Ovary (tissue), 9 donors: ENCODE results near the gene NUCB2. TPM values are rescaled to one million over a fixed set of nuclear protein-coding genes. Genes with fewer than 3 reads are reported as not detected.

Source experiments
- DNase-seq, 5 donors: peaks; one replicate each; pipeline ENCODE4 v3.0.0-alpha.2; 2019 to 2020
- H3K27ac ChIP-seq, 2 donors: fragments of 200-600 bp; one replicate each; pipeline versions ENCODE4 v1.5.1 to v1.8.0; 2019 to 2022
- H3K27me3 ChIP-seq: fragments of 200-600 bp; one replicate; pipeline ENCODE4 v1.8.0; 2022
- H3K36me3 ChIP-seq: fragments of 200-600 bp; sonication (generic); one replicate; pipeline ENCODE4 v1.5.1; 2019
- H3K4me1 ChIP-seq: one replicate; pipeline ENCODE4 v1.8.1; 2013; ENCODE audit warnings: mild to moderate bottlenecking, moderate library complexity; ENCODE audit not compliant: insufficient read depth
- H3K4me3 ChIP-seq: fragments of 200-600 bp; sonication (generic); one replicate; pipeline ENCODE4 v1.5.1; 2017
- H3K9me3 ChIP-seq, 2 donors: fragments of 200-600 bp in 1 of 2; sonication (generic) in 1 of 2; one replicate each; pipeline versions ENCODE4 v1.5.1 to v1.8.1; 2013 to 2019; ENCODE audit warnings: mild to moderate bottlenecking in 1 of 2, moderate library complexity in 1 of 2
- EP300 ChIP-seq: sonication (generic); formaldehyde crosslinking; IDR thresholded peaks from one replicate; pipeline ENCODE4 v1.6.1; 2017; ENCODE audit warnings: antibody characterized with exemption
- POLR2A ChIP-seq: fragments of 450-650 bp; IDR thresholded peaks from one replicate; pipeline ENCODE4 v1.6.1; 2017; ENCODE audit warnings: antibody characterized with exemption, mild to moderate bottlenecking, moderate library complexity
- WGBS, 3 donors: extraction: QIAGEN DNeasy Blood & Tissue Kit in 1 of 3; methylation state at CpG; one replicate each; pipeline versions ENCODE4 v1.1.5 to v1.1.7; 2013 to 2017; 5-methylcytosine and 5-hydroxymethylcytosine counted together
- intact Hi-C, 4 donors: fragments of 100-400 bp; cut with DNase I; formaldehyde crosslinking; loops; one replicate each; pipeline versions ENCODE4 v1.11.0 to v1.15.1; 2022 to 2023
- polyA plus RNA-seq, 2 donors: library from polyadenylated mRNA; stranded (reverse); fragments of 200-250 nt in 1 of 2; fragments of 350-450 nt in 1 of 2; fragmentation: Illumina TruSeq in 1 of 2; extraction: RNeasy Lipid Tissue Mini Kit (QIAGEN cat#74804) in 1 of 2; gene quantifications; one replicate each; pipeline ENCODE4 v1.2.3, GENCODE V29; 2013 to 2014
- total RNA-seq, 7 donors: library from RNA; depleted of rRNA in 2 of 7; stranded (reverse); fragments of >200 nt in 2 of 7; fragmentation: NEBNext Ultra II Directional in 3 of 7; extraction: Animal tissue kit (Norgen Biotek cat#: 25700) in 3 of 7; gene quantifications; one replicate each; pipeline versions ENCODE4 v1.1.0 to v1.2.4, GENCODE V29; 2016 to 2023
- TF ChIP-seq, protein P1 (sequence below), 3 donors: fragments of 450-650 bp in 2 of 3; fragments of 200-600 bp in 1 of 3; IDR thresholded peaks; one replicate each; pipeline versions ENCODE4 v1.5.1 to v1.8.0; 2016 to 2022; ENCODE audit warnings: antibody characterized with exemption in 3 of 3, mild to moderate bottlenecking in 1 of 3
- donor health status: DM: no; HTN: no; CAD: no; lungs with moderate emphysema.
- donor health status: DM: no; HTN: no; CAD: no.
- donor health status: Bipolar disorder and iron deficiency.
- donor health status: DM: yes; HTN: yes; CAD: no.
- donor health status: DM: no; HTN: no; CAD: no.
- donor health status: DM: yes; HTN: yes; CAD: no.

The NUCB2 gene
- total and polyA plus RNA-seq, 9 donors, result 36.7 to 116 (median 86.1) TPM

DNA sequence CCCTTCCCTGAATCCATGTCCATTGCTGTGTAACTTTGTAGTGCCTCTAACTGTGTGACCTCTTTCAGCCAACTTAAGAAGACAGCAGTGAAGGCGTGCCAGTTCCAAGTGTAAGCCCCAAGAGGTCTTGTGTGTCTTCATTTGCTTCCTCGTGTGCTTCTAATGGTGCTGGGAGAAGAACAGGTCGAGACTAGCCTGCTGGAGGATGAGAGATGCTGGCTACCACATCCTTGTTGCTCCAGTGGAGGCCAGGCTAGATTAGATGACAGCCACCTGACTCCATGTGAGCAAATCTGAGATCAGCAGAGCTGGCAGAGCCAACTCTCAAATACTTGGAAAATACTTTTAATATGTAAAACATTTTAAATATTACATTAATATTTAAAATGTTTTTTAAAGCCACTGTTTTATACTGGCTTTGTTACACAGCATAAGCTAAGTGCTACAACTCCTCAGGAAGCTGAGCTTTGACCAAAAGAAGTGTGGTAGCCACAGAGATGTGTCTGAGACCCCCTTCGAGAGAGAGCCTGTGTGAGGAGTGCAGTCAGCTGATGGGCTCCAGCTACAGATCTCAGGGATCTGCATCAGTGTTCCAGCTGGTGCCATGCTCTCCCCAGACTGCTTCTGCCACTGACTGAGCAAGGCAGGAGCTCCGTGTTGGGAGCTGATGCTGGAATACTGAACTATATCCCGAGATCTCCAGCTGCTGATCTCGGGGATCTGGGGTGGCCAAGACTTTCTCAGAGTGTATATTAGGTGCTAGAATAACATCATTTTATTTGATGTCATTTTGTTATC, 103.0 kb downstream of the NUCB2 start:
- no peak for DNase-seq

DNA sequence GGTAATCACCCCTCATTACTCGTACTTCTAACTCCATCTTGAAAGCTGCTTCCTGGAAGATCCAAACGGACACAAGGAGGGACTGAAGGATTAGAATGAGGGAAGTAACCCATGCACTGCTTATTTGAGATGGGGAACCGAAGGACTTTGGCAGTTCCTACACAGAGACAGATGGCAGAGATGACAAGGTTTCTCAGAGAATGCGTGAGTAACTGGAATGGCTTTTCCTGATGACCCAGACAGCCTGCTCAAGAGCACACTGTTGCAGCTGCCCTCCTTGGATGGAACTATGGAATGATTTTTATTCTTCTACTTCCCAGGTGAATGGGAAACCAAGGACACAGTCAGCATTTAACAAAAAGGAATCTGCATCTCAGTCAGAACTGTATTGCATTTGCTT, 104.6 kb downstream of the NUCB2 start:
- no peak overlapping the region for H3K27ac ChIP-seq
- no peaks in the 10 kb centered on the region for H3K27me3 ChIP-seq
- TF ChIP-seq POLR2A, result no peak
- TF ChIP-seq EP300, result no peak
- TF ChIP-seq, protein P1, sequence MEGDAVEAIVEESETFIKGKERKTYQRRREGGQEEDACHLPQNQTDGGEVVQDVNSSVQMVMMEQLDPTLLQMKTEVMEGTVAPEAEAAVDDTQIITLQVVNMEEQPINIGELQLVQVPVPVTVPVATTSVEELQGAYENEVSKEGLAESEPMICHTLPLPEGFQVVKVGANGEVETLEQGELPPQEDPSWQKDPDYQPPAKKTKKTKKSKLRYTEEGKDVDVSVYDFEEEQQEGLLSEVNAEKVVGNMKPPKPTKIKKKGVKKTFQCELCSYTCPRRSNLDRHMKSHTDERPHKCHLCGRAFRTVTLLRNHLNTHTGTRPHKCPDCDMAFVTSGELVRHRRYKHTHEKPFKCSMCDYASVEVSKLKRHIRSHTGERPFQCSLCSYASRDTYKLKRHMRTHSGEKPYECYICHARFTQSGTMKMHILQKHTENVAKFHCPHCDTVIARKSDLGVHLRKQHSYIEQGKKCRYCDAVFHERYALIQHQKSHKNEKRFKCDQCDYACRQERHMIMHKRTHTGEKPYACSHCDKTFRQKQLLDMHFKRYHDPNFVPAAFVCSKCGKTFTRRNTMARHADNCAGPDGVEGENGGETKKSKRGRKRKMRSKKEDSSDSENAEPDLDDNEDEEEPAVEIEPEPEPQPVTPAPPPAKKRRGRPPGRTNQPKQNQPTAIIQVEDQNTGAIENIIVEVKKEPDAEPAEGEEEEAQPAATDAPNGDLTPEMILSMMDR (IDR thresholded peaks at IDR 0.05), result no peak
- H3K4me3 ChIP-seq, result no peak overlapping the region
- peaks cover 0 to 6% of the 10 kb centered on the region in 2 donors for H3K9me3 ChIP-seq
- no peaks in the 10 kb centered on the region for H3K36me3 ChIP-seq
- no peaks in the 10 kb centered on the region for H3K4me1 ChIP-seq
- 63 to 74% (median 65%) methylated on average over 4 of the region's 4 CpGs for WGBS, 3 donors
- DNase-seq, result no peak
- intact Hi-C loops, result loop anchor here in 3 of 4 donors (5.0 to 10.0 kb wide), 3 partner anchors 121 to 611 kb away; no protein-coding TSS in a partner anchor

More for the DNA sequence above, 103.0 kb downstream of the NUCB2 start:
- H3K4me3 ChIP-seq, result no peak overlapping the region
- peaks cover 0 to 6% of the 10 kb centered on the region in 2 donors for H3K9me3 ChIP-seq
- TF ChIP-seq, protein P1 (IDR thresholded peaks at IDR 0.05), result no peak
- TF ChIP-seq EP300, result no peak
- no peak for TF ChIP-seq POLR2A
- intact Hi-C loops, result loop anchor here in 3 of 4 donors (5.0 to 10.0 kb wide), 3 partner anchors 123 to 613 kb away; no protein-coding TSS in a partner anchor
- H3K27ac ChIP-seq, result no peak overlapping the region
- H3K27me3 ChIP-seq, result no peaks in the 10 kb centered on the region
- WGBS, 3 donors, result 83 to 91% (median 87%) methylated on average over 7 of the region's 7 CpGs
- H3K36me3 ChIP-seq, result no peaks in the 10 kb centered on the region
- H3K4me1 ChIP-seq, result no peaks in the 10 kb centered on the region

Other genes with a start within 250 kb of the NUCB2 start
- 1,000 to 10,000 TPM; 1,394 to 4,750 (median 1,901) TPM for gene RPS13, start 199.1 kb upstream of the NUCB2 start, total RNA-seq
- 1,000 to 10,000 TPM; 2,581 to 4,383 TPM for gene RPS13, start 199.1 kb upstream of the NUCB2 start, polyA plus RNA-seq
- gene PIK3C2A, start 68.8 kb upstream of the NUCB2 start, total RNA-seq, result 10 to 100 TPM; 39.3 to 66.1 (median 55.0) TPM
- gene PIK3C2A, start 68.8 kb upstream of the NUCB2 start, polyA plus RNA-seq, result 10 to 100 TPM; 12.0 to 19.6 TPM
- 1 to 10 TPM; 2.4 to 7.7 (median 4.0) TPM for gene NCR3LG1, start 75.1 kb downstream of the NUCB2 start, total RNA-seq
- gene NCR3LG1, start 75.1 kb downstream of the NUCB2 start, polyA plus RNA-seq, result 1 to 10 TPM in 1 of 2 donors, under 1 TPM in 1; 0.75 to 3.5 TPM
- under 1 TPM in 6 of 7 donors, not detected in 1; 0.35 to 0.92 (median 0.61) TPM for gene KCNJ11, start 111.9 kb downstream of the NUCB2 start, total RNA-seq
- under 1 TPM in 1 of 2 donors, not detected in 1; 0.31 TPM for gene KCNJ11, start 111.9 kb downstream of the NUCB2 start, polyA plus RNA-seq
- gene ABCC8, start 200.1 kb downstream of the NUCB2 start, total RNA-seq, result 1 to 10 TPM in 1 of 7 donors, under 1 TPM in 4, not detected in 2; 0.43 to 1.1 (median 0.71) TPM
- gene ABCC8, start 200.1 kb downstream of the NUCB2 start, polyA plus RNA-seq, result 1 to 10 TPM in 1 of 2 donors, under 1 TPM in 1; 0.38 to 1.8 TPM